ENCODE data around the gene NIPBL.
A peak's percentile ranks its signal among the peaks of the same experiment; 100 is the strongest.
"Not testable (repeated sequence)": the region's sequence is repeated elsewhere in the genome, so short reads cannot be mapped to it uniquely, and the experiment has no call there.

The NIPBL gene

GRCh38 chr5:37043693-37044092, 167.1 kb downstream of the NIPBL start:
- peak; percentile 17 for DNase-seq

GRCh38 chr5:37044120-37044519, 167.6 kb downstream of the NIPBL start:
- no peak for DNase-seq

- no peak for DNase-seq
These were observed 169.1 kb downstream of the NIPBL start for GRCh38 chr5:37045703-37046102.

GRCh38 chr5:37047947-37048346, 171.4 kb downstream of the NIPBL start:
- DNase-seq, result no peak

GRCh38 chr5:37054391-37054790, 177.8 kb downstream of the NIPBL start:
- no peak for DNase-seq

GRCh38 chr5:37055383-37055990, 178.9 kb downstream of the NIPBL start:
- DNase-seq, result no peak

GRCh38 chr5:37056762-37057161, 180.2 kb downstream of the NIPBL start:
- DNase-seq, result no peak

GRCh38 chr5:37060030-37060429, 183.5 kb downstream of the NIPBL start:
- no peak for DNase-seq

GRCh38 chr5:37063739-37064138, 187.2 kb downstream of the NIPBL start:
- DNase-seq, result no peak

- DNase-seq, result no peak
These were observed 187.9 kb downstream of the NIPBL start for GRCh38 chr5:37064442-37064841.

GRCh38 chr5:37071487-37071886, 194.9 kb downstream of the NIPBL start:
- no peak for DNase-seq

GRCh38 chr5:37071901-37072581, 195.5 kb downstream of the NIPBL start:
- DNase-seq, result peak; percentile 4

GRCh38 chr5:37075399-37075950, 198.9 kb downstream of the NIPBL start:
- no peak for DNase-seq

GRCh38 chr5:37077146-37077545, 200.6 kb downstream of the NIPBL start:
- no peak for DNase-seq

- DNase-seq, result no peak
These were observed 204.1 kb downstream of the NIPBL start for GRCh38 chr5:37080697-37081096.

GRCh38 chr5:37082977-37083376, 206.4 kb downstream of the NIPBL start:
- not testable (repeated sequence) for DNase-seq

- not testable (repeated sequence) for DNase-seq
These were observed 209.5 kb downstream of the NIPBL start for GRCh38 chr5:37086026-37086425.

- no peak for DNase-seq
These were observed 210.1 kb downstream of the NIPBL start for GRCh38 chr5:37086466-37087173.

- no peak for DNase-seq
These were observed 211.4 kb downstream of the NIPBL start for GRCh38 chr5:37088009-37088408.

- no peak for DNase-seq
These were observed 213.7 kb downstream of the NIPBL start for GRCh38 chr5:37090123-37090726.

- DNase-seq, result no peak
These were observed 214.2 kb downstream of the NIPBL start for GRCh38 chr5:37090781-37091180.

GRCh38 chr5:37093795-37094194, 217.2 kb downstream of the NIPBL start:
- not testable (repeated sequence) for DNase-seq

GRCh38 chr5:37099267-37099666, 222.7 kb downstream of the NIPBL start:
- DNase-seq, result not testable (repeated sequence)
